Fibroblast of skin of left biceps (primary cell): ENCODE results near the gene LRP5.
"Not testable (repeated sequence)": the region's sequence is repeated elsewhere in the genome, so short reads cannot be mapped to it uniquely, and the experiment has no call there.

Source experiments
- DNase-seq, 2 experiments: peaks; one replicate each; pipeline ENCODE4 v3.0.0-alpha.2; 2013; ENCODE audit warnings: low read depth in 2 of 2

The LRP5 gene

GRCh38 chr11:68282141-68282860, 30.1 kb upstream of the LRP5 start:
- DNase-seq: no peak

- DNase-seq: no peak
Observed at GRCh38 chr11:68282861-68283230, 29.5 kb upstream of the LRP5 start.

- not testable (repeated sequence) for DNase-seq
Observed at GRCh38 chr11:68284588-68284987, 27.8 kb upstream of the LRP5 start.

- DNase-seq: no peak
Observed at GRCh38 chr11:68287419-68287818, 25.0 kb upstream of the LRP5 start.

GRCh38 chr11:68289456-68289855, 22.9 kb upstream of the LRP5 start:
- no peak for DNase-seq

GRCh38 chr11:68293708-68294107, 18.7 kb upstream of the LRP5 start:
- DNase-seq: no peak

- DNase-seq: no peak
Observed at GRCh38 chr11:68295271-68295670, 17.1 kb upstream of the LRP5 start.

- no peak for DNase-seq
Observed at GRCh38 chr11:68295940-68296339, 16.5 kb upstream of the LRP5 start.

GRCh38 chr11:68296344-68297051, 15.9 kb upstream of the LRP5 start:
- DNase-seq: no peak

- no peak for DNase-seq
Observed at GRCh38 chr11:68297052-68297378, 15.4 kb upstream of the LRP5 start.

- DNase-seq: no peak
Observed at GRCh38 chr11:68297494-68297811, 14.9 kb upstream of the LRP5 start.

- peak; percentile 23 to 24 for DNase-seq
Observed at GRCh38 chr11:68297812-68298658, 14.4 kb upstream of the LRP5 start.

GRCh38 chr11:68298659-68299516, 13.5 kb upstream of the LRP5 start:
- no peak for DNase-seq

GRCh38 chr11:68299517-68299879, 12.9 kb upstream of the LRP5 start:
- not testable (repeated sequence) for DNase-seq

- no peak for DNase-seq
Observed at GRCh38 chr11:68300076-68300830, 12.1 kb upstream of the LRP5 start.

GRCh38 chr11:68302256-68302655, 10.1 kb upstream of the LRP5 start:
- DNase-seq: no peak

GRCh38 chr11:68302670-68303069, 9.7 kb upstream of the LRP5 start:
- no peak for DNase-seq

- no peak for DNase-seq
Observed at GRCh38 chr11:68303083-68303482, 9.3 kb upstream of the LRP5 start.

- no peak for DNase-seq
Observed at GRCh38 chr11:68303982-68304780, 8.2 kb upstream of the LRP5 start.

GRCh38 chr11:68306636-68307035, 5.8 kb upstream of the LRP5 start:
- no peak for DNase-seq
